K562 (cell line): ENCODE data around the gene CASKIN1. TPM values are rescaled to one million over a fixed set of nuclear protein-coding genes. Genes with fewer than 3 reads are reported as not detected.

Experiments
- KDM4B ChIP-seq, 2 experiments: fragments of 450-650 bp in 1 of 2; sonication (generic) in 1 of 2; IDR thresholded peaks; 2 replicates each; pipeline ENCODE4 v1.6.1; 2016 to 2017; ENCODE audit warnings: borderline replicate concordance in 2 of 2, antibody characterized with exemption in 1 of 2, low read depth in 1 of 2, mild to moderate bottlenecking in 1 of 2
- PHB ChIP-seq: fragments of 250-450 bp; sonication (Bioruptor Pico); IDR thresholded peaks from 2 replicates; pipeline ENCODE4 v1.5.0; 2021
- POLR2A ChIP-seq: fragments of 450-650 bp; conservative IDR thresholded peaks from 2 replicates; pipeline ENCODE4 v1.6.1; 2016
- POLR2AphosphoS2 ChIP-seq: IDR thresholded peaks from 2 replicates; pipeline ENCODE4 v1.6.1; 2012; ENCODE audit warnings: low read length, improper control_type of control experiment
- POLR2H ChIP-seq: IDR thresholded peaks from 2 replicates; pipeline ENCODE4 v1.6.1; 2016; ENCODE audit warnings: missing genetic modification characterization, low read depth, mild to moderate bottlenecking, control low read depth, missing compliant biosample characterization, moderate library complexity
- SIN3A ChIP-seq, 2 experiments: fragments of 150-350 bp in 1 of 2; IDR thresholded peaks; 2 replicates each; pipeline ENCODE4 v1.6.1; 2011 to 2016; ENCODE audit warnings: borderline replicate concordance in 2 of 2, low read depth in 2 of 2, low read length in 2 of 2, mild to moderate bottlenecking in 2 of 2, moderate library complexity in 2 of 2; ENCODE audit not compliant: control insufficient read depth in 1 of 2
- SNRNP70 ChIP-seq: fragments of 200-400 bp; formaldehyde crosslinking; optimal IDR thresholded peaks from 2 replicates; pipeline ENCODE3; 2017; ENCODE audit warnings: low read depth, low read length
- YY1 ChIP-seq, 3 experiments: IDR thresholded peaks; 2 replicates each; pipeline ENCODE4 v1.6.1; 2011; ENCODE audit warnings: low read length in 2 of 3, mild to moderate bottlenecking in 2 of 3, moderate library complexity in 2 of 3, borderline replicate concordance in 1 of 3, control low read depth in 1 of 3, low read depth in 1 of 3; ENCODE audit not compliant: insufficient read depth in 3 of 3, insufficient replicate concordance in 2 of 3, control insufficient read depth in 1 of 3, insufficient read length in 1 of 3; ENCODE audit errors: extremely low read depth in 1 of 3
- ZFX ChIP-seq: sonication (generic); formaldehyde crosslinking; IDR thresholded peaks from 2 replicates; pipeline ENCODE4 v1.8.0; 2022; ENCODE audit warnings: mild to moderate bottlenecking, missing genetic modification reagents, moderate library complexity
- ZNF316 ChIP-seq: fragments of 450-650 bp; IDR thresholded peaks from 2 replicates; pipeline ENCODE4 v1.6.1; 2016
- ZNF347 ChIP-seq: fragments of 450-650 bp; formaldehyde crosslinking; IDR thresholded peaks from 2 replicates; pipeline ENCODE4 v1.4.0; 2020; ENCODE audit warnings: low read depth, mild to moderate bottlenecking, moderate library complexity
- ZNF785 ChIP-seq: fragments of 250-450 bp; sonication (Bioruptor Pico); IDR thresholded peaks from 2 replicates; pipeline ENCODE4 v1.4.0; 2020; ENCODE audit warnings: mild to moderate bottlenecking
- polyA plus RNA-seq, 8 experiments: library from polyadenylated mRNA; depleted of rRNA in 4 of 8; stranded (reverse) in 5 of 8; unstranded in 3 of 8; fragments of >200 nt; fragmentation: Nextera tagmentation in 2 of 8; fragmentation: Illumina TruSeq in 1 of 8; extraction: Ambion mirVana in 2 of 8; extraction: Trizol in 1 of 8; gene quantifications; 2 replicates each; pipeline versions ENCODE4 v1.2.1 to v1.2.3, GENCODE V29; 2011 to 2014; ENCODE audit warnings: inconsistent platforms in 1 of 8, missing spikeins in 1 of 8
- total RNA-seq, 7 experiments: library from RNA; depleted of rRNA in 6 of 7; stranded (reverse); fragments of >200 nt in 6 of 7; fragmentation: Illumina TruSeq in 2 of 7; extraction: Trizol in 2 of 7; gene quantifications; 2 replicates each; pipeline versions ENCODE4 v1.2.1 to v1.2.3, GENCODE V29; 2011 to 2021; ENCODE audit warnings: low replicate concordance in 1 of 7
- TF ChIP-seq, protein P1 (sequence below): conservative IDR thresholded peaks from 2 replicates; pipeline ENCODE4 v1.6.1; 2011; ENCODE audit warnings: low read depth, mild to moderate bottlenecking, low read length; ENCODE audit not compliant: control insufficient read depth
- TF ChIP-seq, protein P2 (sequence below): fragments of 450-650 bp; conservative IDR thresholded peaks from 2 replicates; pipeline ENCODE4 v1.6.1; 2016; ENCODE audit warnings: missing genetic modification characterization, low read depth, mild to moderate bottlenecking, missing compliant biosample characterization, moderate library complexity
- TF ChIP-seq, protein P3 (sequence below): fragments of 450-650 bp; IDR thresholded peaks from 2 replicates; pipeline ENCODE4 v1.6.1; 2016; ENCODE audit warnings: borderline replicate concordance
- TF ChIP-seq, protein P4 (sequence below): fragments of 450-650 bp; IDR thresholded peaks from 2 replicates; pipeline ENCODE4 v1.6.1; 2017; ENCODE audit warnings: antibody characterized with exemption
- TF ChIP-seq, protein P5 (sequence below): fragments of 450-650 bp; formaldehyde crosslinking; IDR thresholded peaks from 2 replicates; pipeline ENCODE4 v1.4.0; 2022; ENCODE audit warnings: missing genetic modification characterization

Gene CASKIN1
- total and polyA plus RNA-seq, 9 of the 15 experiments (the other 6 are each of a cell fraction or from before 2014, with no cell fraction given): 0.15 to 4.5 (median 1.5) TPM; not detected in 2

DNA sequence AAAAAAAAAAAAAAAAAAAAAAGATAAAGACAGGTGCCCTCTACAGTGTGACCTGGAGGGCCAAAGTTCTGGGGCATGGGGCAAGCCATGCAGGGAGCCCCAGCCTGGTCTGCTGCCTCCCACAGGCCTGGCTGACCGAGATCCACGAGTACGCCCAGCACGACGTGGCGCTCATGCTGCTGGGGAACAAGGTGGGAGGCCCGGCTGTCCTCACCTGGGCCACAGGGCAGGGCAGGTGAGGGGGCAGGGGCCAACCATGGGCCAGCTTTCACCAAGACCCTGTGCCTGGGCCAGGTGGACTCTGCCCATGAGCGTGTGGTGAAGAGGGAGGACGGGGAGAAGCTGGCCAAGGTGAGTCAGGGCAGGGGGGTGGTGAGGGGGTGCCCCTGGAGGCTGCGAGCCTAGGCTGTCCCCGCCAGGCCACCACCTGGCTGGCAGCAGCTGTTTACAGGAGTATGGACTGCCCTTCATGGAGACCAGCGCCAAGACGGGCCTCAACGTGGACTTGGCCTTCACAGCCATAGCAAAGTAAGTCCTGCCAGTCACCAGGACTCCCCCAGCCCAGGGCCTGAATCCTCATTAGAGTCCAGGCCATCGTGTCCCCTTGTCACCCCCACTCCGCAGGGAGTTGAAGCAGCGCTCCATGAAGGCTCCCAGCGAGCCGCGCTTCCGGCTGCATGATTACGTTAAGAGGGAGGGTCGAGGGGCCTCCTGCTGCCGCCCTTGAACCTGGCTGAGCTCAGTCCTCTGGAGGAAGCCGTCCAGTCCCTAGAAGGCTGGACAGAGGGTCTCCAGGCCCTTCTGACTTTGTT, 43.5 kb downstream of the CASKIN1 start (continued):
- TF ChIP-seq SIN3A (IDR thresholded peaks at IDR 0.05; ENCODE audit: borderline replicate concordance in 2 of 2, control insufficient read depth in 1 of 2, low read depth in 2 of 2, low read length in 2 of 2) (0 out of 4 replicates have a peak, but pooled peaks of 1 of the 2 experiments have one; percentile 43), POLR2A (peak; percentile 79), ZNF347 (CRISPR knock-in tag) (0 out of 2 replicates have a peak, but pooled peaks have one; percentile 28), PHB (CRISPR knock-in tag) (no peak), ZNF785 (CRISPR knock-in tag) (no peak), KDM4B (IDR thresholded peaks at IDR 0.05; ENCODE audit: borderline replicate concordance in 2 of 2, low read depth in 1 of 2) (no peak), POLR2H (tag) (0 out of 2 replicates have a peak, but pooled peaks have one; percentile 33), ZNF316 (no peak), ZFX (CRISPR knock-in tag) (peak; percentile 39; the same call in 1 of the 2 replicates), YY1 (IDR thresholded peaks at IDR 0.05; ENCODE audit: borderline replicate concordance in 1 of 3, control insufficient read depth in 1 of 3, extremely low read depth in 1 of 3, insufficient read depth in 3 of 3, insufficient read length in 1 of 3, insufficient replicate concordance in 2 of 3, low read depth in 1 of 3, low read length in 2 of 3) (no peak), SNRNP70 (peak; percentile 96), POLR2AphosphoS2 (0 out of 2 replicates have a peak, but pooled peaks have one; percentile 90)
- TF ChIP-seq, protein P1, sequence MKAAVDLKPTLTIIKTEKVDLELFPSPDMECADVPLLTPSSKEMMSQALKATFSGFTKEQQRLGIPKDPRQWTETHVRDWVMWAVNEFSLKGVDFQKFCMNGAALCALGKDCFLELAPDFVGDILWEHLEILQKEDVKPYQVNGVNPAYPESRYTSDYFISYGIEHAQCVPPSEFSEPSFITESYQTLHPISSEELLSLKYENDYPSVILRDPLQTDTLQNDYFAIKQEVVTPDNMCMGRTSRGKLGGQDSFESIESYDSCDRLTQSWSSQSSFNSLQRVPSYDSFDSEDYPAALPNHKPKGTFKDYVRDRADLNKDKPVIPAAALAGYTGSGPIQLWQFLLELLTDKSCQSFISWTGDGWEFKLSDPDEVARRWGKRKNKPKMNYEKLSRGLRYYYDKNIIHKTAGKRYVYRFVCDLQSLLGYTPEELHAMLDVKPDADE: peak; percentile 5
- TF ChIP-seq, protein P2, sequence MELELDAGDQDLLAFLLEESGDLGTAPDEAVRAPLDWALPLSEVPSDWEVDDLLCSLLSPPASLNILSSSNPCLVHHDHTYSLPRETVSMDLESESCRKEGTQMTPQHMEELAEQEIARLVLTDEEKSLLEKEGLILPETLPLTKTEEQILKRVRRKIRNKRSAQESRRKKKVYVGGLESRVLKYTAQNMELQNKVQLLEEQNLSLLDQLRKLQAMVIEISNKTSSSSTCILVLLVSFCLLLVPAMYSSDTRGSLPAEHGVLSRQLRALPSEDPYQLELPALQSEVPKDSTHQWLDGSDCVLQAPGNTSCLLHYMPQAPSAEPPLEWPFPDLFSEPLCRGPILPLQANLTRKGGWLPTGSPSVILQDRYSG (tag): no peak
- TF ChIP-seq, protein P3, sequence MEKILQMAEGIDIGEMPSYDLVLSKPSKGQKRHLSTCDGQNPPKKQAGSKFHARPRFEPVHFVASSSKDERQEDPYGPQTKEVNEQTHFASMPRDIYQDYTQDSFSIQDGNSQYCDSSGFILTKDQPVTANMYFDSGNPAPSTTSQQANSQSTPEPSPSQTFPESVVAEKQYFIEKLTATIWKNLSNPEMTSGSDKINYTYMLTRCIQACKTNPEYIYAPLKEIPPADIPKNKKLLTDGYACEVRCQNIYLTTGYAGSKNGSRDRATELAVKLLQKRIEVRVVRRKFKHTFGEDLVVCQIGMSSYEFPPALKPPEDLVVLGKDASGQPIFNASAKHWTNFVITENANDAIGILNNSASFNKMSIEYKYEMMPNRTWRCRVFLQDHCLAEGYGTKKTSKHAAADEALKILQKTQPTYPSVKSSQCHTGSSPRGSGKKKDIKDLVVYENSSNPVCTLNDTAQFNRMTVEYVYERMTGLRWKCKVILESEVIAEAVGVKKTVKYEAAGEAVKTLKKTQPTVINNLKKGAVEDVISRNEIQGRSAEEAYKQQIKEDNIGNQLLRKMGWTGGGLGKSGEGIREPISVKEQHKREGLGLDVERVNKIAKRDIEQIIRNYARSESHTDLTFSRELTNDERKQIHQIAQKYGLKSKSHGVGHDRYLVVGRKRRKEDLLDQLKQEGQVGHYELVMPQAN: peak; percentile 65; the same call in 1 of the 2 replicates
- TF ChIP-seq, protein P4, sequence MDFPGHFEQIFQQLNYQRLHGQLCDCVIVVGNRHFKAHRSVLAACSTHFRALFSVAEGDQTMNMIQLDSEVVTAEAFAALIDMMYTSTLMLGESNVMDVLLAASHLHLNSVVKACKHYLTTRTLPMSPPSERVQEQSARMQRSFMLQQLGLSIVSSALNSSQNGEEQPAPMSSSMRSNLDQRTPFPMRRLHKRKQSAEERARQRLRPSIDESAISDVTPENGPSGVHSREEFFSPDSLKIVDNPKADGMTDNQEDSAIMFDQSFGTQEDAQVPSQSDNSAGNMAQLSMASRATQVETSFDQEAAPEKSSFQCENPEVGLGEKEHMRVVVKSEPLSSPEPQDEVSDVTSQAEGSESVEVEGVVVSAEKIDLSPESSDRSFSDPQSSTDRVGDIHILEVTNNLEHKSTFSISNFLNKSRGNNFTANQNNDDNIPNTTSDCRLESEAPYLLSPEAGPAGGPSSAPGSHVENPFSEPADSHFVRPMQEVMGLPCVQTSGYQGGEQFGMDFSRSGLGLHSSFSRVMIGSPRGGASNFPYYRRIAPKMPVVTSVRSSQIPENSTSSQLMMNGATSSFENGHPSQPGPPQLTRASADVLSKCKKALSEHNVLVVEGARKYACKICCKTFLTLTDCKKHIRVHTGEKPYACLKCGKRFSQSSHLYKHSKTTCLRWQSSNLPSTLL: no peak
- TF ChIP-seq, protein P5, sequence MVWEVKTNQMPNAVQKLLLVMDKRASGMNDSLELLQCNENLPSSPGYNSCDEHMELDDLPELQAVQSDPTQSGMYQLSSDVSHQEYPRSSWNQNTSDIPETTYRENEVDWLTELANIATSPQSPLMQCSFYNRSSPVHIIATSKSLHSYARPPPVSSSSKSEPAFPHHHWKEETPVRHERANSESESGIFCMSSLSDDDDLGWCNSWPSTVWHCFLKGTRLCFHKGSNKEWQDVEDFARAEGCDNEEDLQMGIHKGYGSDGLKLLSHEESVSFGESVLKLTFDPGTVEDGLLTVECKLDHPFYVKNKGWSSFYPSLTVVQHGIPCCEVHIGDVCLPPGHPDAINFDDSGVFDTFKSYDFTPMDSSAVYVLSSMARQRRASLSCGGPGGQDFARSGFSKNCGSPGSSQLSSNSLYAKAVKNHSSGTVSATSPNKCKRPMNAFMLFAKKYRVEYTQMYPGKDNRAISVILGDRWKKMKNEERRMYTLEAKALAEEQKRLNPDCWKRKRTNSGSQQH (CRISPR knock-in tag): peak; percentile 52; the same call in 1 of the 2 replicates
